Stomach (tissue), 4 donors: ENCODE data around the gene ZNF816.

Experiments
- CTCF ChIP-seq, 7 experiments: fragments of 450-650 bp in 4 of 7; fragments of 200-600 bp in 3 of 7; sonication (generic) in 3 of 7; IDR thresholded peaks; one replicate each; pipeline ENCODE4 v1.5.1; 2016 to 2019; ENCODE audit warnings: antibody characterized with exemption in 7 of 7, control low read depth in 2 of 7, mild to moderate bottlenecking in 1 of 7
- EP300 ChIP-seq: sonication (generic); formaldehyde crosslinking; IDR thresholded peaks from one replicate; pipeline ENCODE4 v1.6.1; 2017; ENCODE audit warnings: antibody characterized with exemption
- POLR2A ChIP-seq, 4 donors: fragments of 450-650 bp; IDR thresholded peaks; one replicate each; pipeline ENCODE4 v1.6.1; 2016; ENCODE audit warnings: antibody characterized with exemption in 4 of 4, control low read depth in 2 of 4, mild to moderate bottlenecking in 1 of 4, moderate library complexity in 1 of 4
- POLR2AphosphoS5 ChIP-seq, 3 donors: sonication (generic); formaldehyde crosslinking; IDR thresholded peaks; one replicate each; pipeline ENCODE4 v1.6.1; 2016; ENCODE audit warnings: antibody characterized with exemption in 3 of 3

GRCh38 chr19:52956917-52957316 lies 5.8 kb downstream of the ZNF816 start:
- TF ChIP-seq CTCF (IDR thresholded peaks at IDR 0.05) (no peak), POLR2A (IDR thresholded peaks at IDR 0.05) (no peak), POLR2AphosphoS5 (IDR thresholded peaks at IDR 0.05) (no peak), EP300 (no peak)
